SK-N-SH (cell line): Measurements from ENCODE around the gene DAPK3. TPM values are rescaled to one million over a fixed set of nuclear protein-coding genes. Genes with fewer than 3 reads are reported as not detected.
"Not testable (repeated sequence)": the region's sequence is repeated elsewhere in the genome, so short reads cannot be mapped to it uniquely, and the experiment has no call there.

Experiments used
- CTCF ChIA-PET: fragments of 300-600, 350-600 bp; formaldehyde crosslinking; extraction: SDS; loops from one replicate; lab custom pipeline; 2021; lab: Yijun Ruan, JAX
- POLR2A ChIA-PET: fragments of 350-600 bp; sonication (Branson Sonifier 250); formaldehyde crosslinking; extraction: SDS; loops from one replicate; lab custom pipeline; 2020; ENCODE audit warnings: antibody characterized with exemption, inconsistent platforms; lab: Yijun Ruan, JAX
- DNase-seq: peaks from one replicate; pipeline ENCODE4 v3.0.0; 2012
- H2AFZ ChIP-seq: fragments of 200-600 bp; sonication (generic); 2 replicates; pipeline ENCODE4 v1.8.1; 2016; ENCODE audit warnings: antibody characterized with exemption, mild to moderate bottlenecking, low read depth
- H3F3A ChIP-seq: fragments of 200-600 bp; sonication (generic); replicated peaks from 2 replicates; pipeline ENCODE3; 2016; ENCODE audit warnings: antibody characterized with exemption, mild to moderate bottlenecking; ENCODE audit not compliant: insufficient read depth
- H3K27ac ChIP-seq, 2 experiments: fragments of 200-500 bp in 1 of 2; fragments of 200-600 bp in 1 of 2; sonication (Bioruptor generic) in 1 of 2; sonication (generic), shearing (Covaris generic) in 1 of 2; 2 replicates each; pipeline versions ENCODE4 v1.5.1 to v1.6.1; 2014 to 2016; ENCODE audit warnings: low read depth in 2 of 2, inconsistent platforms in 1 of 2, low read length in 1 of 2, mild to moderate bottlenecking in 1 of 2, mixed read lengths in 1 of 2
- H3K27me3 ChIP-seq: fragments of 200-600 bp; sonication (generic), shearing (Covaris generic); 2 replicates; pipeline ENCODE4 v1.6.1; 2016; ENCODE audit warnings: mixed run types; ENCODE audit not compliant: insufficient read depth
- H3K36me3 ChIP-seq, 2 experiments: fragments of 200-500 bp in 1 of 2; fragments of 200-600 bp in 1 of 2; sonication (Bioruptor generic) in 1 of 2; sonication (generic) in 1 of 2; replicated peaks in 1 of 2; 2 replicates each; pipeline versions ENCODE3 to v1.5.1; 2014 to 2016; ENCODE audit warnings: low read length in 1 of 2, mild to moderate bottlenecking in 1 of 2; ENCODE audit not compliant: insufficient read depth in 2 of 2, control insufficient read depth in 1 of 2
- H3K4me1 ChIP-seq, 2 experiments: fragments of 200-500 bp in 1 of 2; fragments of 200-600 bp in 1 of 2; sonication (Bioruptor generic) in 1 of 2; sonication (generic), shearing (Covaris generic) in 1 of 2; 2 replicates each; pipeline versions ENCODE4 v1.5.1 to v1.6.1; 2014 to 2016; ENCODE audit warnings: low read depth in 1 of 2, low read length in 1 of 2, mixed run types in 1 of 2; ENCODE audit not compliant: insufficient read depth in 2 of 2, control insufficient read depth in 1 of 2
- H3K4me2 ChIP-seq: fragments of 200-600 bp; sonication (generic), shearing (Covaris generic); 2 replicates; pipeline ENCODE4 v1.6.1; 2017; ENCODE audit warnings: mixed run types
- H3K4me3 ChIP-seq, 2 experiments: fragments of 200-500 bp in 1 of 2; fragments of 200-600 bp in 1 of 2; sonication (Bioruptor generic) in 1 of 2; sonication (generic), shearing (Covaris generic) in 1 of 2; 2 replicates each; pipeline versions ENCODE4 v1.5.1 to v1.8.1; 2014 to 2016; ENCODE audit warnings: low read depth in 2 of 2, inconsistent platforms in 1 of 2, low read length in 1 of 2, mild to moderate bottlenecking in 1 of 2, mixed read lengths in 1 of 2, moderate library complexity in 1 of 2
- H3K79me2 ChIP-seq: fragments of 200-600 bp; sonication (generic); 2 replicates; pipeline ENCODE4 v1.8.1; 2017; ENCODE audit warnings: mild to moderate bottlenecking; ENCODE audit not compliant: insufficient read depth
- H3K9ac ChIP-seq: fragments of 200-600 bp; sonication (generic); 2 replicates; pipeline ENCODE4 v1.6.1; 2017; ENCODE audit warnings: mixed run types
- H3K9me2 ChIP-seq: fragments of 200-600 bp; sonication (generic); 2 replicates; pipeline ENCODE4 v1.6.1; 2017; ENCODE audit warnings: mixed run types
- H3K9me3 ChIP-seq: fragments of 200-600 bp; sonication (generic); 2 replicates; pipeline ENCODE4 v1.6.1; 2017; ENCODE audit warnings: mixed run types, mild to moderate bottlenecking, moderate library complexity
- H4K20me1 ChIP-seq: fragments of 200-600 bp; sonication (generic); 2 replicates; pipeline ENCODE4 v1.6.1; 2017; ENCODE audit warnings: mild to moderate bottlenecking, mixed run types; ENCODE audit not compliant: insufficient read depth
- ELF1 ChIP-seq: IDR thresholded peaks from 2 replicates; pipeline ENCODE4 v1.4.0; 2012
- EP300 ChIP-seq, 2 experiments: IDR thresholded peaks; 2 replicates each; pipeline versions ENCODE4 v1.4.0 to v1.6.1; 2012; ENCODE audit warnings: borderline replicate concordance in 1 of 2, low read depth in 1 of 2, low read length in 1 of 2
- FOXM1 ChIP-seq: IDR thresholded peaks from 2 replicates; pipeline ENCODE4 v1.4.0; 2012; ENCODE audit warnings: low read depth, mild to moderate bottlenecking
- GATA2 ChIP-seq: sonication (generic); formaldehyde crosslinking; IDR thresholded peaks from 2 replicates; pipeline ENCODE4 v1.5.0; 2020; ENCODE audit warnings: mild to moderate bottlenecking, missing genetic modification reagents
- NFIC ChIP-seq: IDR thresholded peaks from 2 replicates; pipeline ENCODE4 v1.4.0; 2012; ENCODE audit warnings: borderline replicate concordance
- SIN3A ChIP-seq: IDR thresholded peaks from 2 replicates; pipeline ENCODE4 v1.6.1; 2012; ENCODE audit warnings: low read depth, mild to moderate bottlenecking, low read length, moderate library complexity, borderline replicate concordance
- TAF1 ChIP-seq: IDR thresholded peaks from 2 replicates; pipeline ENCODE4 v1.6.1; 2012; ENCODE audit warnings: low read depth, mild to moderate bottlenecking, low read length, moderate library complexity, borderline replicate concordance
- TEAD4 ChIP-seq: IDR thresholded peaks from 2 replicates; pipeline ENCODE4 v1.4.0; 2012; ENCODE audit warnings: mild to moderate bottlenecking, borderline replicate concordance; ENCODE audit not compliant: insufficient read depth
- YY1 ChIP-seq: IDR thresholded peaks from 2 replicates; pipeline ENCODE4 v1.4.0; 2012; ENCODE audit warnings: low read depth, mild to moderate bottlenecking
- WGBS: methylation state at CpG from one replicate; pipeline ENCODE4 v1.1.6; 2017; ENCODE audit warnings: low lambda C conversion rate; 5-methylcytosine and 5-hydroxymethylcytosine counted together
- polyA plus RNA-seq, 3 experiments: library from polyadenylated mRNA; depleted of rRNA; stranded (reverse); fragments of >200 nt; gene quantifications; 2 replicates each; pipeline ENCODE4 v1.2.3, GENCODE V29; 2012
- TF ChIP-seq, protein P1 (sequence below): IDR thresholded peaks from 2 replicates; pipeline ENCODE4 v1.4.0; 2012; ENCODE audit warnings: low read depth
- TF ChIP-seq, protein P2 (sequence below): IDR thresholded peaks from 2 replicates; pipeline ENCODE4; 2012
- TF ChIP-seq, protein P3 (sequence below): fragments of 200-600 bp; sonication (generic); IDR thresholded peaks from 2 replicates; pipeline ENCODE4 v1.6.1; 2017; ENCODE audit warnings: antibody characterized with exemption, mild to moderate bottlenecking, moderate library complexity

DAPK3 gene
- polyA plus RNA-seq, 1 of the 3 experiments (the other 2 are of a cell fraction) = 142 TPM

DNA sequence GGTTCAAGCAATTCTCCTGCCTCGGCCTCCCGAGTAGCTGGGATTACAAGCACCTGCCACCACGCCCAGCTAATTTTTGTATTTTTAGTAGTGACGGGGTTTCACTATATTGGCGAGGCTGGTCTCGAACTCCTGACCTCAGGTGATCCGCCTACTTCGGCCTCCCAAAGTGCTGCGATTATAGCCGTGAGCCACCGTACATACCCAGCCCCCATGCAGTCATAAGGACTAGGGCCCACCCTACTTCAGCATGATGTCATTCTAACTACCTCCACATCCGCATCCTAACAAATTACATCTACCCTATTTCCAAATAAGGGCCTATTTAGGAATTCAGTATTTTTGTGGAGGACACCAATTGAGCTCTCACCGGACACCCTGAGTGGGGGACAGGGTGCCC is 15.6 kb downstream of the DAPK3 start:
- Histone ChIP-seq H3K36me3 (peaks cover 11 to 23% of the 10 kb centered on the region in 2 experiments), H4K20me1 (peaks cover 38% of the 10 kb centered on the region)
- H3K9me2 ChIP-seq, H3K27me3 ChIP-seq, H3K79me2 ChIP-seq, H3K4me2 ChIP-seq, H3K4me1 ChIP-seq, DNase-seq, H2AFZ ChIP-seq, H3K4me3 ChIP-seq, H3K9me3 ChIP-seq, H3F3A ChIP-seq, H3K27ac ChIP-seq, H3K9ac ChIP-seq: not testable (repeated sequence)
- ChIA-PET CTCF (interaction anchor here (0.7 to 1.0 kb wide), 2 partner anchors 123 to 204 kb away, joined by 3 read pairs; no protein-coding TSS in a partner anchor), POLR2A (interaction anchor here (0.7 to 2.2 kb wide), 2 partner anchors 13 to 16 kb away, joined by 3 to 5 read pairs; partner anchors contain the start of gene DAPK3)
- 92% methylated on average over 13 of the region's 13 CpGs for WGBS

DNA sequence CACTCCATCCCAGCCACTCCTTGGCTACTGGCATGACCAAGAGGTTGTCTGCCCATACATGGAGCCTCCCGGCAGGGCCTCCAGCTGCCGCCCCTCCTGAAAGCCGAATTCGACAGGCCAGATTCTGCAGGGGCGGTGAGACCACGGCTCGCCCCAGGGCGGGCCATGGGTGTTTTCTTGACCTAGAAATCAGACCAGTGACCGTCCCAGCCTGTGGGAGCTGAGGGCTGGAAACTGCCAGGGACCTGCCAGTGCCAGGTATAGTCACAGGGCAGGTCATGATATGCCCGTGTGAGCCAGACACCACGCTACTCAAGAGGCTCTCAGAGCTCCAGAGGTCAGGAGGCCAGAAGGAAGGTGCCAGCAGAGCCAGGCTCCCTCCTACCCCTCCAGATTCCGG is 16.8 kb downstream of the DAPK3 start:
- Histone ChIP-seq H3K27me3 (no peaks in the 10 kb centered on the region), H3K79me2 (peaks cover 5% of the 10 kb centered on the region; the same call in 1 of the 2 replicates), H3F3A (peaks cover 6% of the 10 kb centered on the region), H3K9ac (no peak overlapping the region), H3K9me3 (no peaks in the 10 kb centered on the region), H3K36me3 (peaks cover 8 to 11% of the 10 kb centered on the region in 2 experiments)
- TF ChIP-seq ELF1 = no peak
- no peak for TF ChIP-seq EP300 (IDR thresholded peaks at IDR 0.05; ENCODE audit: borderline replicate concordance in 1 of 2, low read depth in 1 of 2, low read length in 1 of 2)
- TF ChIP-seq, protein P1, sequence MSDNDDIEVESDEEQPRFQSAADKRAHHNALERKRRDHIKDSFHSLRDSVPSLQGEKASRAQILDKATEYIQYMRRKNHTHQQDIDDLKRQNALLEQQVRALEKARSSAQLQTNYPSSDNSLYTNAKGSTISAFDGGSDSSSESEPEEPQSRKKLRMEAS = no peak
- TF ChIP-seq GATA2 (CRISPR knock-in tag) = no peak
- TF ChIP-seq YY1 = no peak
- no peak for TF ChIP-seq FOXM1
- TF ChIP-seq, protein P2, sequence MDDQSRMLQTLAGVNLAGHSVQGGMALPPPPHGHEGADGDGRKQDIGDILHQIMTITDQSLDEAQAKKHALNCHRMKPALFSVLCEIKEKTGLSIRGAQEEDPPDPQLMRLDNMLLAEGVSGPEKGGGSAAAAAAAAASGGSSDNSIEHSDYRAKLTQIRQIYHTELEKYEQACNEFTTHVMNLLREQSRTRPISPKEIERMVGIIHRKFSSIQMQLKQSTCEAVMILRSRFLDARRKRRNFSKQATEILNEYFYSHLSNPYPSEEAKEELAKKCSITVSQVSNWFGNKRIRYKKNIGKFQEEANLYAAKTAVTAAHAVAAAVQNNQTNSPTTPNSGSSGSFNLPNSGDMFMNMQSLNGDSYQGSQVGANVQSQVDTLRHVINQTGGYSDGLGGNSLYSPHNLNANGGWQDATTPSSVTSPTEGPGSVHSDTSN = no peak
- TF ChIP-seq TAF1 = no peak
- TF ChIP-seq TEAD4 = no peak
- TF ChIP-seq NFIC = no peak
- TF ChIP-seq SIN3A = no peak
- TF ChIP-seq, protein P3, sequence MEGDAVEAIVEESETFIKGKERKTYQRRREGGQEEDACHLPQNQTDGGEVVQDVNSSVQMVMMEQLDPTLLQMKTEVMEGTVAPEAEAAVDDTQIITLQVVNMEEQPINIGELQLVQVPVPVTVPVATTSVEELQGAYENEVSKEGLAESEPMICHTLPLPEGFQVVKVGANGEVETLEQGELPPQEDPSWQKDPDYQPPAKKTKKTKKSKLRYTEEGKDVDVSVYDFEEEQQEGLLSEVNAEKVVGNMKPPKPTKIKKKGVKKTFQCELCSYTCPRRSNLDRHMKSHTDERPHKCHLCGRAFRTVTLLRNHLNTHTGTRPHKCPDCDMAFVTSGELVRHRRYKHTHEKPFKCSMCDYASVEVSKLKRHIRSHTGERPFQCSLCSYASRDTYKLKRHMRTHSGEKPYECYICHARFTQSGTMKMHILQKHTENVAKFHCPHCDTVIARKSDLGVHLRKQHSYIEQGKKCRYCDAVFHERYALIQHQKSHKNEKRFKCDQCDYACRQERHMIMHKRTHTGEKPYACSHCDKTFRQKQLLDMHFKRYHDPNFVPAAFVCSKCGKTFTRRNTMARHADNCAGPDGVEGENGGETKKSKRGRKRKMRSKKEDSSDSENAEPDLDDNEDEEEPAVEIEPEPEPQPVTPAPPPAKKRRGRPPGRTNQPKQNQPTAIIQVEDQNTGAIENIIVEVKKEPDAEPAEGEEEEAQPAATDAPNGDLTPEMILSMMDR = no peak
- TF ChIP-seq, all 33 proteins: peak for 0
- no peaks in the 10 kb centered on the region for H3K9me2 ChIP-seq
- peaks cover 32% of the 10 kb centered on the region for H4K20me1 ChIP-seq
- H3K4me3 ChIP-seq = no peak overlapping the region
- no peak overlapping the region for H3K4me2 ChIP-seq
- no peak overlapping the region for H3K27ac ChIP-seq
- CTCF ChIA-PET = interaction anchor here (1.0 kb wide), 2 partner anchors 34 to 203 kb away, joined by 3 read pairs; no protein-coding TSS in a partner anchor
- no peak for DNase-seq
- no peaks in the 10 kb centered on the region; a peak in 1 of 4 replicates for H3K4me1 ChIP-seq
- WGBS = 88% methylated on average over 5 of the region's 12 CpGs
- POLR2A ChIA-PET = no interaction called here
- H2AFZ ChIP-seq = no peak overlapping the region

DNA sequence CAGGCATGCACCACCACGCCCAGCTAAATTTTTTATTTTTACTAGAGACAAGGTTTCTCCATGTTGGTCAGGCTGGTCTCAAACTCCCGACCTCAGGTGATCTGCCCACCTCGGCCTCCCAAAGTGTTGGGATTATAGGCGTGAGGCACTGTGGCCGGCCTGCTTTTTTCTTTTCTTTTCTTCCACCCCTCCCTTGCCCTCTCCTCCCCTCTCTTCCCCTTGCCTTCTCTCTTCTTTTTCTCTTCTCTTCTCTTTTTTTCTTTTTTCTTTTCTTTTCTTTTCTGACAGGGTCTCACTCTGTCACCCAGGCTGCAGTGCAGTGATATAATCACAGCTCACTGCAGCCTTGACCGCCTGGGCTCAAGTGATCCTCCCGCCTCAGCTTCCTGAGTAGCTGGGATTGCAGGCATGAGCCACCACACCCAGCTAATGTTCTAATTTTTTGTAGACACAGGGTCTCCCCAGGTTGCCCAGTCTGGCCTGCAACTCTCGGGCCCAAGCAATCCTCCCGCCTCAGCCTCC is 18.1 kb downstream of the DAPK3 start:
- H2AFZ ChIP-seq, H3K27ac ChIP-seq, DNase-seq, H3K79me2 ChIP-seq, H3K9me2 ChIP-seq, H3F3A ChIP-seq, H3K9ac ChIP-seq, POLR2A ChIA-PET, H3K27me3 ChIP-seq, H3K36me3 ChIP-seq, H3K4me2 ChIP-seq, H3K4me3 ChIP-seq, H3K4me1 ChIP-seq, H3K9me3 ChIP-seq: not testable (repeated sequence)
- H4K20me1 ChIP-seq = peaks cover 26% of the 10 kb centered on the region
- CTCF ChIA-PET = interaction anchor here (1.2 kb wide), 1 partner anchor 35 kb away, joined by 4 read pairs; no protein-coding TSS in a partner anchor
- WGBS = 97% methylated on average over 9 of the region's 9 CpGs
